HG03108 (cell line): Measurements from ENCODE around the gene KMT2C.
"Not testable (repeated sequence)": the region's sequence is repeated elsewhere in the genome, so short reads cannot be mapped to it uniquely, and the experiment has no call there.

Experiments
- ATAC-seq: cut with Tn5 transposase; IDR thresholded peaks from one replicate; pipeline ENCODE4 v1.9.1; 2021; ENCODE audit warnings: moderate library complexity; ENCODE audit not compliant: unreplicated experiment

Gene KMT2C

DNA sequence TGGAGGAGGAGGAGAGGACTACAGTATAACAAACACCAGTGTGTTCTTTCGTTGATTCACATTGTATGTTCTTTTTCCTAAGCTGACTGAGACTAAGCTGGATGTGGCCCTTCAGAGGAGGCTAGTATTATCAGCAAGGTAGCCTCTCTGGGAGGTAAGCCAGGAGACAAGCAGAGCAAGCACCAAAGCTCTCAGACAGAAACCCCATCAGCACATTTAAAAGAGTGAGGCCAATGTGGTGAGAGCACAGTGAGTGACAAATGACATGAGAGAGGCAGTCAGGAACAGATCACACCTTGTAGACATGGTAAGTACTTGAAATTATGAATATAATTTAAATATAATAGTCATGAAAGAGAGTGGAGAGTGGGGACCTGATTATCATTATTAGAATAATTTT lies 107.6 kb downstream of the KMT2C start:
- no peak for ATAC-seq

DNA sequence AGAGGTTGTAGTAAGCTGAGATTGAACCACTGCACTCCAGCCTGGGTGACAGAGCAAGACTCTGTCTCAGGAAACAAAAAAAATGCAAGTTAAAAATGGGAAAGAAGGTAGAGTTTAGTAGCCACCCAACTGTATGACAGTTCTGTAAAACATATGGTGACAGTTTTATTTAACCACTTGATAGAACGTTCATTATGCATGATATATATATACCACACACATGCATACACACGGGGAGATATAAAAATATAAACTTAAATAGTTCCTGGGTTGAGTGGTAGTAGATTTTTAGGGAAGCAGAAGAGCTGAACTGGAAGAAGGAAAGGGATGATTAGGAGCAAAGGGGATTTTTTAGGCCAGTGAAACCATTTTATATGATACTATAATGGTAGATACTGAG lies 120.0 kb downstream of the KMT2C start:
- no peak for ATAC-seq

- no peak for ATAC-seq
These were observed 121.8 kb downstream of the KMT2C start for GRCh38 chr7:152313831-152314604.

GRCh38 chr7:152313217-152313616 lies 122.6 kb downstream of the KMT2C start:
- no peak for ATAC-seq

DNA sequence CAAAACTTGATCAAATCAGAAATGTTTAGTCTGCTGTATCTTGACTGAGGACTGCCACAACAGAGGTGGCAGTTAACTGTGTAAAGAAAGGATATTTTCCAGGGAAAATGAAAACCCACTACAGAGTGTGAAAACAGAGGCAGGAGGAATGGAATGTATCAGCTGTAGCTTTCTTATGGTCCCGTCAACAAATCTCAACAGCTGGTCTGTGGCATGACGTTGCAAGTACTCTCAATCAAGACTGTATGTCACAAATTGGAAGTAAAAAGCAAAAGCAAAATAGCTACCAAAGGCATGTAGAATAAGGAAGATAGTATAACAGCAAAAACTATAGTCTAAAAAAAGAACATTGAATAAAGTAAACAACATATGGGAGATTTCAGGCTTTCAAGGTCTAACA lies 123.5 kb downstream of the KMT2C start:
- ATAC-seq: no peak

DNA sequence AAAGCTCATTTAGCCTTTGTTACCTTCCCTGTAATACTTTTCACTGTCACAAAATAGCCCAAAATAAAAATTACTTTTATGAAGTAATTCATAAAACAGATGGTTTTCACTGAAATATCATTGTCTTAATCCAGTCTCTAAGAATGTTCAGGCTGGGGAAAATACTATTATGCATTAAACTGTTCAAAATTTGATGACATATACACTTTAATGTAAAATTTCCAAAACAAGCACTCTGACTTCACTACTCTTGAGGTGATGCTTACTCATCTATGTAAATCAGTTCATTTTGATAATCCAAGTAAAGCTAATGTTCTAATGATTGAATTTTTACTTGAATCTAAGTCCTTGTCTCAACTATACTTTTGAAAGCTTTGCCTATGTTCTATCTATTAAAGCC lies 127.9 kb downstream of the KMT2C start:
- ATAC-seq: no peak

GRCh38 chr7:152299542-152300143 lies 136.2 kb downstream of the KMT2C start:
- ATAC-seq: not testable (repeated sequence)

- no peak for ATAC-seq
These were observed 142.9 kb downstream of the KMT2C start for GRCh38 chr7:152292897-152293296.

DNA sequence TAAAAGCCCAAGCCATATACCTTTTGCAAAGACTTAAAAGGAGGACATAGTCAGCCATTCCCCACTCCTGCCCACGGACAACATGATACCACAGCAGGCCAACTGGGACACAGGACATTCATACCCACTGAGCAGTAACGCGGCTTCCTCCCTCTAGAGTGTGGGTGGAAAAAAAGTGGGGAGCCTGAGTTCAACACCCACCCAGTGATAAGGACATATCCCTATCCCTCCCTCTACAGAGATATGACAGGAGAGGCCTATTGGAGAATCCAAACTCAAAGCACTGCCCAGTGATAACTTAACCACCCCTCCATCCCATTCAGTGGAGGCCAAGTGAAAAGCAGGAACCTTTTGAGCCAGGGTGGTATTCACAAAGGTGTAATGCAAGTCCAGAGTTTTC lies 148.8 kb downstream of the KMT2C start:
- ATAC-seq: not testable (repeated sequence)

DNA sequence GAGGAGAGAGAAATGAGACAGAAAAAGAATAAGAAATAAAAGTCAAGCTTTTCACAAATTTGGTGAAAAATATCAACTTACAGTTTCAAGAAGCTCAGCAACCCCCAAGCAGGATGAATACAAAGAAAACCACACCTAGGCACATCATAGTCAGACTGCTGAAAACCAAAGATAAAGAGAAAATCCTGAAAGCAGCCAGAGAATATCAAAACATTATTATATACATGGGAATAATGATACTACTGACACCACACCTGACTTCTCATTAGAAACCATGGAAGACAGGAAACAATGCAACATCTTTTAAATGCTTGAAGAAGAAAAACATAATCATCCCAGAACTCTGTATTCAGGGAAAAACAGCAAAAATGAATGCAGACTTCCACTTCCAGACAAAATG lies 149.6 kb downstream of the KMT2C start:
- not testable (repeated sequence) for ATAC-seq

- ATAC-seq: not testable (repeated sequence)
These were observed 150.8 kb downstream of the KMT2C start for GRCh38 chr7:152284998-152285397.

DNA sequence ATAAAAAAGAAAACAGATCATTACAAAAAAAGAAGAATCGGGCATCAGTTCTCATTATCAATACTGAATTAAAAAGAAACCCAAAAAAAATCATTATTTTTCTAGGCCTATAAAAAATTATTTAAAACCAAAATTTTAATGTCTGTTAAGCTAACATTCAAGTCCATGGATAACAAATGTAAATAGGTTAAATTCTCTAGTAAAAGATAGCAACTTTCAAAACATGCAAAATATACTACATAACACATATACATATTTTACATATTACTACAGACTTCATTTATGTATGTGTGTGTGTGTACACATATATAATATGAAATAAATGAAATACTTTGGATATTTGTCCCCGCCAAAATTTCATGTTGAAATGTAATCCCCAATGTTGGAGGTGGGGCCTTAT lies 158.1 kb downstream of the KMT2C start:
- not testable (repeated sequence) for ATAC-seq

GRCh38 chr7:152270427-152270826 lies 165.4 kb downstream of the KMT2C start:
- not testable (repeated sequence) for ATAC-seq

DNA sequence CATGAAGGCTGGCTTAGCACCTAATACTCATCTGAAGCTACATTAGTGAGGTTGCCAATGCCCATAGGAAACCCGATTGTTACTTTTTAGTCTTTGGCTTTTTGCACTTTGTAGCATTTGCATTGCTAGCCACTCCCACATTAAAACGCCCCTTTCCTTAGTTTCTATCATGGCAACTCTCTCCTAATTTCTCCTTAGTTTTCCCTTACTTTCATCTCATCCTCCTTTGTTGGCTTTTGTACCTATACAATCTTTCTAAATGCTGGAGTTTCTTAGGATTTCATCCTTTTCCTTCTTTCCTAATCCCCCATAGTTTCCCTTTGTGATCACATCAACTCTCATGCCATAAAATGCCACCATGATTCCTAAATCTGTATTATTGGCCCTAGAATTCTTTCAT lies 168.9 kb downstream of the KMT2C start:
- not testable (repeated sequence) for ATAC-seq

- ATAC-seq: not testable (repeated sequence)
These were observed 170.9 kb downstream of the KMT2C start for GRCh38 chr7:152264915-152265314.

DNA sequence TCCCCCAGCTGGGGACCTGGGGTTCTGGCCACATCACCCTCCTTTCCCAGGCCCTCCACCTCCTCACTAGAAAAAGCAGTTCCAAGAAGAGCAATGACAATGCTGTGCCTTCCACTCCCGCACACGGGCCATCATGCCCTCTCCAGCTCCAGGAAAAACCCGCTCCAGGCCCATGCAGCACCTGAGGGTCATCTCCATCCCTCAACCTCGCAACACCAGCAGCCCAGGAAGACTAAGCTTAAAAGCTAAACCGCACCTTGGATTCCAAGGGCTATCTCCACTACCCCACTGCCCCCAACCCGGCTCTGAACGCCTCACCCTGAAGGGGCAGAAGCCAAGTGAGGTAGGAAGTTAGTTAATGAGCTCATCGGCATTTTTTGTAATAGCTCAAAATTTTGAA lies 173.7 kb downstream of the KMT2C start:
- not testable (repeated sequence) for ATAC-seq

- ATAC-seq: not testable (repeated sequence)
These were observed 176.2 kb downstream of the KMT2C start for GRCh38 chr7:152259645-152260044.

DNA sequence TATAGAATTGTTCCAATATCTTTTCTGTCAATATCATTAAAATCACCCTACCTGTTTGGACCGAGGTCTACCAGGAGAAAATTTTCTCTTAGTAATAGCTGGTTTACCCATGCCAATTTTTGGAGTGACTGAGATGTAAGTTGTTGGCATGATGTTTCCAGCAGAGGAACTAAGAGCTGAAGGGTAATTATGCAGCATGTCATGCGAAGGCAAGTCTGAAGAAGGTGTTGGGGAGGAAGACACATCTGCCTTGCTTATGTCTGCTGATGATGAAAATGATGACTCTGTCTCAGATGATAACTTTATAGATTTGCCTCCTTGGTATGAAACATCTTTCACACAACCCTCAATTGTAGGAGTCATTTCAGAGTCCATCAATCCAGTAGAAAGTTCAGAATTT lies 188.0 kb downstream of the KMT2C start:
- ATAC-seq: not testable (repeated sequence)

GRCh38 chr7:152245417-152245816 lies 190.4 kb downstream of the KMT2C start:
- ATAC-seq: not testable (repeated sequence)

DNA sequence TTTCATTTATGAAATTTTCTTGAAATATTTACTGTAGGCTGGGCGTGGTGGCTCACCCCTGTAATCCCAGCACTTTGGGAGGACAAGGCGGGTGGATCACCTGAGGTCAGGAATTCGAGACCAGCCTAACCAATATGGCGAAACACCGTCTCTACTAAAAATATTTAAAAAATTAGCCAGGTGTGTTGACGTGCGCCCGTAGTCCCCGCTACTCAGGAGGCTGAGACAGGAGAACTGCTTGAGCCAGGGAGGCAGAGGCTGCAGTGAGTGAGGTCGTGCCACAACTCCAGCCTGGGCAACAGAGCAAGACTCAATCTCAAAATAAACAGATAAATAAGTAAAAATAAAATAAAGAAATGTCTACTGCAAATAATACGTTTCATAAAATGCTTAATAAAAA lies 192.3 kb downstream of the KMT2C start:
- not testable (repeated sequence) for ATAC-seq

- not testable (repeated sequence) for ATAC-seq
These were observed 194.5 kb downstream of the KMT2C start for GRCh38 chr7:152241301-152241700.

- ATAC-seq: not testable (repeated sequence)
These were observed 199.5 kb downstream of the KMT2C start for GRCh38 chr7:152236306-152236705.
